ENCODE results near the gene TUNAR.

Gene TUNAR

DNA sequence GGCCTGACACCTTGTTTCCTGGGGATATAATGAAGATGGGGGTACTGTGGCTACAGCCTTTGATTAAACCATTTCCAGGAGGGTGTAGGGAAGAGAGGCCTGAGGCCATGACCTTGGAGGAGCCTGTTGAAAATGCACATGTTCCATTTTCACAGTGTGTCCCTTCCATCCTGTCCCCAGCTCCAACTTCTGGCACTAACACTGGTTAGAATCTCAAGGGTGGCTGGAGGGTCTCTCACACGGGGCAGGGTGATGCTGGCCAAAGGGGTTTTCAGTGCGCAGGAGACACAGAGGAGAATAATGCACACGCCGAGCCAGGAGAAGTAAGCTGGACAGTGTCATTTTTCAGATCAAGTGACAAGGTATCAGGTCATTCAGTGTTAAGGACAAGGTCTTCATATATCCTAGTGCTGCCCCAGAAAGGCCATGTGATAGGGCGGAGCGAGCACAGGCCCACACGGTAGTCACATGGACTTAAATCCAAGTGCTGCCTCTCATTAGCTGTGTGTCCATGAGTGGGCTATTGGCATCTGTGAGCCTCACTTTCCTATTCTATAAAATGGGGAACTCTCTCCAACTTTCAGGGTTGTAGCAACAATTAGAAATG, 36.4 kb upstream of the TUNAR start:
- DNase-seq (ENCODE audit: low read depth) = no peak
- no peak overlapping the region for H3K4me3 ChIP-seq (ENCODE audit: low read depth, low read length)
- TF ChIP-seq POLR2A (IDR thresholded peaks at IDR 0.05; ENCODE audit: extremely low read depth, insufficient read length) (no peak), MYC (IDR thresholded peaks at IDR 0.05; ENCODE audit: low read depth, low read length) (no peak)
- TF ChIP-seq, protein P1, sequence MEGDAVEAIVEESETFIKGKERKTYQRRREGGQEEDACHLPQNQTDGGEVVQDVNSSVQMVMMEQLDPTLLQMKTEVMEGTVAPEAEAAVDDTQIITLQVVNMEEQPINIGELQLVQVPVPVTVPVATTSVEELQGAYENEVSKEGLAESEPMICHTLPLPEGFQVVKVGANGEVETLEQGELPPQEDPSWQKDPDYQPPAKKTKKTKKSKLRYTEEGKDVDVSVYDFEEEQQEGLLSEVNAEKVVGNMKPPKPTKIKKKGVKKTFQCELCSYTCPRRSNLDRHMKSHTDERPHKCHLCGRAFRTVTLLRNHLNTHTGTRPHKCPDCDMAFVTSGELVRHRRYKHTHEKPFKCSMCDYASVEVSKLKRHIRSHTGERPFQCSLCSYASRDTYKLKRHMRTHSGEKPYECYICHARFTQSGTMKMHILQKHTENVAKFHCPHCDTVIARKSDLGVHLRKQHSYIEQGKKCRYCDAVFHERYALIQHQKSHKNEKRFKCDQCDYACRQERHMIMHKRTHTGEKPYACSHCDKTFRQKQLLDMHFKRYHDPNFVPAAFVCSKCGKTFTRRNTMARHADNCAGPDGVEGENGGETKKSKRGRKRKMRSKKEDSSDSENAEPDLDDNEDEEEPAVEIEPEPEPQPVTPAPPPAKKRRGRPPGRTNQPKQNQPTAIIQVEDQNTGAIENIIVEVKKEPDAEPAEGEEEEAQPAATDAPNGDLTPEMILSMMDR (IDR thresholded peaks at IDR 0.05; ENCODE audit: low read depth, low read length) = no peak
- TF ChIP-seq, protein P2, sequence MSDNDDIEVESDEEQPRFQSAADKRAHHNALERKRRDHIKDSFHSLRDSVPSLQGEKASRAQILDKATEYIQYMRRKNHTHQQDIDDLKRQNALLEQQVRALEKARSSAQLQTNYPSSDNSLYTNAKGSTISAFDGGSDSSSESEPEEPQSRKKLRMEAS (IDR thresholded peaks at IDR 0.05; ENCODE audit: low read depth, low read length) = no peak

DNA sequence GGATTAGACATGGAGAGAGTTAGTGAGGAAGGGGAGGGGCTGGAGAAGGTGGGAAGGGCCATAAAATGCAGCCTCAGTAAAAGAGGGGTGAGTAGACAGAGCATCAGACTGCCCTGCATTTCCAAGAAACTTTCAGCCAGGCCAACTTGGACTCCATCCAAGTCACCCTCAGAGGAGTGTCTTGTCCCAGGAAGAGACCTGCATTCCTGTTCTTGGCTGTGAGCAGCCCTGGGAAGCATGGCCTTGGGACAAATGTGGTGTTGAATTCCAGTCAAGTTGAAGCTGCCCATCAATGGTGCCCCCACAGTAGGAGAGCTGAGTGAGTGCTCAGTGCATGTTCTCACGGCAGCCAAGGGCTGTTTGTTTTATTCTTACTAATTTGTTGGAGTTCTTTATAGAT, 35.0 kb upstream of the TUNAR start:
- no peak overlapping the region for H3K4me3 ChIP-seq (ENCODE audit: low read depth, low read length)
- TF ChIP-seq, protein P1 (IDR thresholded peaks at IDR 0.05; ENCODE audit: low read depth, low read length) = no peak
- no peak for TF ChIP-seq POLR2A (IDR thresholded peaks at IDR 0.05; ENCODE audit: extremely low read depth, insufficient read length)
- TF ChIP-seq, protein P2 (IDR thresholded peaks at IDR 0.05; ENCODE audit: low read depth, low read length) = no peak
- TF ChIP-seq MYC (IDR thresholded peaks at IDR 0.05; ENCODE audit: low read depth, low read length) = no peak
- DNase-seq (ENCODE audit: low read depth) = no peak

DNA sequence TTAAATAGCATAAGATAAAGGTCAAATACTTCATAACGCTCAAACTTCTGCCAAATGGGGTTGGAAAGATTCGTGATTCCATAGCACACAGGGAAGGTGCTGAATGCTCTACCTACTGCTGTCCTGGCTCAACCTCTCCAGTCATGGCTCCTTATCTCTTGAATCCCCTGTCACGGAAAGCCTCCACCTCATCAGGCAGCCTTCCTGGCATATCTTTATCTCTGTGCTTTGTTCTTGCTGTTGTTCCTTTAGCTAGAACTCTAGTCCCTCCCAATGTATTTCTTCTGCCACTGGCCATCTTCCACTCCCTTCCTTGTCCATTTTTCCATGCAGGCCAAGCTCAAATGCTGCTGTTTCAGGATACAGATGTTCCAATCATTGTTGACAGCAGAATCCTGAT, 26.9 kb upstream of the TUNAR start:
- no peak overlapping the region for H3K4me3 ChIP-seq (ENCODE audit: low read depth, low read length)
- TF ChIP-seq, protein P2 (IDR thresholded peaks at IDR 0.05; ENCODE audit: low read depth, low read length) = no peak
- TF ChIP-seq POLR2A (IDR thresholded peaks at IDR 0.05; ENCODE audit: extremely low read depth, insufficient read length) (no peak), MYC (IDR thresholded peaks at IDR 0.05; ENCODE audit: low read depth, low read length) (no peak)
- TF ChIP-seq, protein P1 (IDR thresholded peaks at IDR 0.05; ENCODE audit: low read depth, low read length) = no peak
- no peak for DNase-seq (ENCODE audit: low read depth)

DNA sequence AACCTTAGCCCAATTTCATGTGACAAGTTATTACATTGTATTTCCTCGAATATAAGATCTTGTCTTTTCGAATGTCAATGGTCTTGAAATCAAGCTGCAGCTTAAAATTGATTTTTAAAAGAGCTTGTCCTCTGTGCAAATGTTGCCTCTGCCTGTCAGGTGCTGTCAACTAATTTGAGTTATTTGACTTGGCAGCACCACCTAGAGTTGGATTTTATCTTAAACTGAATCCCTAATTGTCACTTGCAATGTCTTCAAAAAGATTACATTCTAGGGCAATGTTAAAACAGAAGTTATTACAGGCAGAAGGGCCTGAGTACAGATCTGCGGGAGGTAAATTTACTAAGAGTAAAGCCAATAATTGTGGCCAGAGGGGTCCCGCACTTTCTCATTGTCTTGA, 26.2 kb upstream of the TUNAR start:
- TF ChIP-seq, protein P2 (IDR thresholded peaks at IDR 0.05; ENCODE audit: low read depth, low read length) = no peak
- TF ChIP-seq POLR2A (IDR thresholded peaks at IDR 0.05; ENCODE audit: extremely low read depth, insufficient read length) (no peak), MYC (IDR thresholded peaks at IDR 0.05; ENCODE audit: low read depth, low read length) (no peak)
- TF ChIP-seq, protein P1 (IDR thresholded peaks at IDR 0.05; ENCODE audit: low read depth, low read length) = no peak
- H3K4me3 ChIP-seq (ENCODE audit: low read depth, low read length) = no peak overlapping the region
- no peak for DNase-seq (ENCODE audit: low read depth)

DNA sequence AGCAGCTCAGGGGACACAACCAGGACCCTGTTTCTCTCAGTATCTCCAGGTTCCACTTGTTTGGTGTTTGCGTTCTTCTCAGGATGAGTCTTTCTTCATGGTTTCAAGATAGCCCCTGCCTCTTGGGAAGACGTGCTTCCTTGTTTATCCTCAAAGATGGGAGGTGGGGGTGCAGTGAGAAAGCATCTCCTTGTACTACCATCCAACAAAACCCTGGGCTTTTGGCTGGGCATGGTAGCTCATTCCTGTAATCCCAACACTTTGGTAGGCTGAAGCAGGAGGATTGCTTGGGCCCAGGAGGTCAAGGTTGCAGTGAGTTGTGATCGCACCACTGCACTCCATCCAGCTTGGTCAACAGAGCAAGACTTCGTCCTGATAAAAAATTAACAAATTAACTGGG, 21.0 kb upstream of the TUNAR start:
- TF ChIP-seq, protein P2 (IDR thresholded peaks at IDR 0.05; ENCODE audit: low read depth, low read length) = no peak
- TF ChIP-seq, protein P1 (IDR thresholded peaks at IDR 0.05; ENCODE audit: low read depth, low read length) = no peak
- no peak for TF ChIP-seq POLR2A (IDR thresholded peaks at IDR 0.05; ENCODE audit: extremely low read depth, insufficient read length)
- TF ChIP-seq MYC (IDR thresholded peaks at IDR 0.05; ENCODE audit: low read depth, low read length) = no peak
- no peak overlapping the region for H3K4me3 ChIP-seq (ENCODE audit: low read depth, low read length)
- no peak for DNase-seq (ENCODE audit: low read depth)
